Measurements from ENCODE around the gene NUBPL.
"Not testable (repeated sequence)": the region's sequence is repeated elsewhere in the genome, so short reads cannot be mapped to it uniquely, and the experiment has no call there.

Gene NUBPL

DNA sequence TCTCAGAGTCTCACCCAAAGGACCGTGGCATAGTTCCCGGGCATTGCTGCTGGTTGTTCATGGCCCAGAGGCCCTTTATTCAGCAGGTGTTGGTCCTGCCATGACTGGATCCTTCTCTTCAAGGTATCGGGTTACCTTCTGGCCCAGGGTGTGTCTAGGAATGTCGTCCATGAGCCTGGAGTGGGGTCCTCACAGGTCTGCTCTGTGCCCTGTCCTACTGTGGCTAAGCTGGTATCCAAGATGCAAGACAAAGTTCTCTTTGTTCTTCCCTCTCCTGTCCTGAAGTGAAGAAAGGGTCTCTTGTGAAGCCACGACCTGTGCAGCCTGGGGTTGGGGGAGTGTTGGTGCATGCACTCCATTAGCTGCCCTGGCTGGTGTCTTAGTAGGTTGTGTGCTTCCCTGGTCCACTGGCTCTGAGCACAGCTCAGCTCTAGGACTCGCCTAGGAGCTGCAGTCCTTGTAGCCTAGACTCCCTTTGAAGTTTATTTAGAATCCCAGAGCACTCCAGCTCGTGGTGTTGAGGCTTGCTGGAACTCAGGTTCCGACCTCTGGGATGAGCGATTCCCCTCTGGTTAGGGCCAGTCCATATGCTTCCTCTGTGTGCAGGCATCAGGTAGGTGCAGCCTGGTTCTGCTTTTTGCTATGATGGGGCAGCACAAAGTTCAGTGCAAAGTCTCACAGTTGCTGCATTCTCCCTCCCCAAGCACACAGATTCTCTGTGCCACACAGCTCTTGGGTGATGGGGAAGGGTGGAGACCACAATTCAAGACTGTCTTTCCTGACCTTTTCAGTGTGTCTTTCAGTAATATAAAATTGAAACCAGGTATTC, 117.4 kb downstream of the NUBPL start:
- no peak for DNase-seq

DNA sequence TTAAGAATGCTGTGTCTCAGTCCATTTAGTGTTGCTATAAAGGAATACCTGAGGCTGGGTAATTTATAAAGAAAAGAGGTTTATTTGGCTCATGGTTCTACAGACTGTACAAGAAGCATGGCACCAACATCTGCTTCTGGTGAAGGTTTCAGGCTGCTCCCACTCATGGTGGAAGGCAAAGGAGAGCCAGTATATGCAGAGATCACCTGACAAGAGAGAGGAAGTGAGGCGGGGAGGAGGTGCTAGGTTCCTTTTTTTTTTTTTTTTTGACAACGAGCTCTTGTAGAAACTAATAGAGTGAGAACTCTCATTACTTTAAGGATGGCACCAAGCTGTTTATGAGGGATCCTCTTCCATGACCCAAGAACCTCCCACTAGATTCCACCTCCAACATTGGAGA, 121.6 kb downstream of the NUBPL start:
- no peak for DNase-seq

DNA sequence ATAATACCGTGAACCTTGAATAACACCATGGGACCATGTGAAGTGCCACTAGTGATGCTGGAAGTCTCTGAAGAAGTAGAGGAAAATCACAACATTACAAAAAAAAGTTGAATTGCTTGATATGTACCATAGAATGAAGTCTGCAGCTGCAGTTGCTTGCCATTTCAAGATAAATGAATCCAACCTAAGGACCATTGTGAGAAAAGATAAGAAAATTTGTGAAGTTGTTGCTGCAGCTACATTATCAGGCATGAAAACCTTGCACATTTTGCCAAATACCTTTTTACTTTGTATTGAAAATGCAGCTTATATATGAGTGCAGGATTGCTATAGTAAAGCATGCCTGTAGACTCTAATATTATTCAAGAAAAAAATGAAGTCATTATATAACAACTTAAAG, 126.5 kb downstream of the NUBPL start:
- DNase-seq = no peak

DNA sequence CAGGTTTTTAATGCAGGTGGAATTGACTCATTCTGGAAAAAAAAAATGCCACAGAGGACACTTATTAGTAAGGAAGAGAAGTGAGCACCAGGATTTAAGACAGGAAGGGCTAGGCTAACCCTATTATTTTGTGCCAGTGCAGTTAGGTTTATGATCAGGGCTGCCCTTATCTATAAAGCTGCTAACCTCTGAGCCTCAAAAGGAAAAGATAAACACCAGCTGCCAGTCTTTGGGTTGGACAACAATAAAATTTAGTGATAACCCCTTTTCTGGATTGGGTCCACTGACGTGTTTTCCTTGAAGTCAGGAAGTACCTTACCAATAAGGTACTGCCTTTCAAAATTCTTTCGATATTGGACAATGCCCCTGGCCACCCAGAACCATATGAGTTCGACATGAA, 128.9 kb downstream of the NUBPL start:
- no peak for DNase-seq

DNA sequence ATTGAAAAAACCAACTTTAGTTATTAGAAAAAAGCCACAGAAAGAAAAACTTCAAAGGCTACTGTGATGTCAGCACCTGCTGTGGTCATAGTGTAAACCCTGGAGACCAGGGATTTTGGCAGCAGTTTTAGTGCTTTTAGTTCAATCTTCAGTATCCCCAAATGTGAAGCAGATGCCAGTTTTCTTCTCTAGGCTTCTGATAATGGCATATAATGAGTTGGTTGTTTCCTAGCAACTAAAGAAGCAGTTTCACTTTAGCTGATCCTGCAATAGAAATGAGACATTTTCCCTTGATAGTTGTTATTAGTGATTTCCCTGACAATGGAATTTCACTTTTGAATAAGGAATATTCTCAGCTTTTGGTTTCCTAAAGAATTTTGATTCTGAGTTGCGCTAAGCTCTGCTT, 131.2 kb downstream of the NUBPL start:
- no peak for DNase-seq

DNA sequence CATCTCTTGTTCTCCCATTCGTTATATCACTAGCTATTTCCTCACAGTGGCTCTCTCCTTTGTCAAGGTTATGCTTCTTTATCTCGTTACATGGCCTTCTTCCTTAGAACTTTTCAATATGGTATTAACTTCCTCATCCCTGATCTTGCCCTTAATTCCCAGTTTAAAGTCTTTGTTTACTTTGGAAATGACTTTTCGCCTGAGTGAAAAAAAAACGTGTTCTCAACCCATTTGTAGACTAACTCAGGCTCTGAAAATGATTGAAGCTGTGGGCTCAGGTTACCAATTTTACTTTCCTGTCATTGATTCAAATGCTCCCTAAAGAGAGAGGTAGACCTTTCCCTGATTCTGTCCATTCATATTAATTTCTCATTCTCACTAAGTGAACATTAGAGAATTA, 135.2 kb downstream of the NUBPL start:
- no peak for DNase-seq

DNA sequence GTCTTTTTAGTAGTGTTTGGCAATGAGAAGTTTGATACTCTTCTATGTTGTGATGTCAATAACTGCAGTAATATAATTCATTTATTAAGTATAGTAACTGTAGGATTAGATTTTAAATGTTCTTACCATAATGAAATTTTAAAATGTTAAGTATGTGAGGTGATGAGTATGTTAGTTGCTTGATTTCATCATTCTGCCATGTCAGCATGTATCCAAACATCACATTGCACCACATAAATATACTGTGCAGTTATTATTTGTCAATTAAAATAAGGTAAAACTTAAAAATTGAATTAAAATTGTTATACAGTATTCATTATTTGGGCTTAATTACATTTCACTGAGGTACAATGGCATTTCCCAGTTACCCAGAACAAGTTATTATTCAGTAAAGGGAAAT, 138.6 kb downstream of the NUBPL start:
- no peak for DNase-seq

DNA sequence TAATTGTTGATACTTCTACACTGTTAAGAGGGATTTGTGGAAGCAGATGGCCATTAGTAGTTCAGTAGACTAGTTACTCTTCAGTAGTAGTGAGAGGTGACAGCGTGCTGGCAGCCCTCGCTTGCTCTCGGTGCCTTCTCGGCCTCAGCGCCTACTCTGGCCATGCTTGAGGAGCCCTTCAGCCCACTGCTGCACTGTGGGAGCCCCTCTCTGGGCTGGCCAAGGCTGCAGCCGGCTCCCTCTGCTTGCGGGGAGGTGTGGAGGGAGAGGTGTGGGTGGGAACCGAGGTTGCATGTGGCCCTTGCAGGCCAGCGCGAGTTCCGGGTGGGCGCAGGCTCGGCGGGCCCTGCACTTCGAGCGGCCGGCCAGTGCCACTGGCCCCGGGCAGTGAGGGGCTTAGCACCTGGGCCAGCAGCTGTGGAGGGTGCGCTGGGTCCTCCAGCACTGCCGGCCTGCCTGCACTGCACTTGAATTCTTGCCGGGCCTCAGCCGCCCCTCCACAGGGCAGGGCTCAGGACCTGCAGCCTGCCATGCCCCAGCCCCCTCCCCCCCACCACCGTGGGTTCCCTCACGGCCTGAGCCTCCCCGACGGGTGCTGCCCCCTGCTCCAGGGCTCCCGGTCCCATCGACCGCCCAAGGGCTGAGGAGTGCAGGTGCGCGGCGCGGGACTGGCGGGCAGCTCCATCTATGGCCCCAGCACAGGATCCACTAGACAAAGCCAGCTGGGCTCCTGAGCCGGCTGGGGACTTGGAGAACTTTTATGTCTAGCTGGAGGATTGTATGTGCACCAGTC, 139.3 kb downstream of the NUBPL start:
- DNase-seq = no peak

DNA sequence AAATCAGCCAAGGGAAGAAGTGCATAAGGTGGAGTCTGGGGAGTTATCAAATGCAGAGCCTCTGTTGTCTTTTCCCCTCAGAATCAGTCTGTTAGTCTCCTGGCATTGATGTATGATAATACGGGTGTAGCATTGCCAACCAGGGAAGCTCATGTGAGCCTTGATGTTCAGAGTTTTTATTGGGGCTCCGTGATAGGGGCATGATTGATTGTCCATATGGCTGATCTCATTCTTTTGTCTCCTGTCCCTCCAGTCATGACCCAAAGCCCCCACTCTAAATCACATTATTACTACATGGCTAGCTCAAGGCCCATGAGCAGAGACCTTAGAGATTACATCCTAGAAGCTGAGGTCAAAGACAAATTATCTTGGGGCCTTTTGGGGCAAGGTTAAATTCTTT, 140.9 kb downstream of the NUBPL start:
- no peak for DNase-seq

DNA sequence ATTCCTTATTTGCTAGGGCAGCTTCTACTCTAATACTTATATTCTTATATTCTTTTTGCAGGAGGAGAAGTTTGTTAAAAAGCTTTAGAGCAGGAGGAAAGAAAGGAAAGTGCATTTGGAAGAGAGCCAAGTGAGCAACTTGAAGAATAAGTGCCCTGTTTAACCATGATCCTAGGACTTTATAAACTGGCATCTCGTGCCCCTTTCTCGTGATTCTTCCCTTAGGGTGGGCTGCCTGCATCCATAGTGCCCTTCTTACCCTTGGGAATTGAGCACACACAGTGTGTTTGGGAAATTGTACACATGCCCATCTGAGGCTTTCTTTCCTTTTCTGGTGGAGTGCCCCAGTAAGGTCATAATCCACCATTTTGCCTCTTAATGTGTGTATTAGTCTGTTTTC, 141.9 kb downstream of the NUBPL start:
- no peak for DNase-seq

DNA sequence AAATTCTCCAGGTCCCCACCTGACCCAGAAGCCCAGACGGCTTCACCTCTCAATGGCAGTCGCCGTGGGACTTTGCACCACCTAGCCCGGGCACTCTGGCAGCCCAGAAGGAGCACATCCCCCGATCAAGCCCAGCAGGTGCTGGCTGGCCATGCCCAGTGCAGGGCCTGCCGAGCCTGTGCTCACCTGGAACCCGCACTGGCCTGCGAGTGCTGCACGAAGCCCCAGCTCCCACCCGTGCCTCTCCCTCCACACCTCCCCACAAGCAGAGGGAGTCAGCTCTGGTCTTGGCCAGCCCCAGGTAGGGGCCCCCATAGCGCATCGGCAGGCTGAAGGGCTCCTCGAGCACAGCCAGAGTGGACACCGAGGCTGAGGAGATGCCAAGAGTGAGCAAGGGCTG, 144.5 kb downstream of the NUBPL start:
- no peak for DNase-seq

DNA sequence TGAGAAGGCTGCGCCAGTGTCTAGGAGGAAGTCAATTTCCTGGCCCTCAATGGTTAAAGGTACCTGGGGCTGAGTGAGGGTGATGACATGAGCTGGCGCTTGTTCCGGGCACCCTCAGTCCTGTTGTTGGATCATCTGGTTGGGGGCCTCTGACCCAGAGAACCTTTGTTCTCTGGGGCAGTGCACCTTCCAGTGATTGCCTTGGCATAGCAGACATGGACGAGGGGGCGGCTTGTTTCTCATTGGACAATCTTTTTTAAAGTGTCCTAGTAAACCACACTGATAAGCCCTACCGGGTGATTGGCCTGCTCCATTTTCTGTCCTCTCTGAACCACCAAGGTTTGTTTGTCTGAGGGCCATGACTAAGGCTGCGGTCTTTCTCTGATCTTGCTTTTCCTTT, 147.5 kb downstream of the NUBPL start:
- DNase-seq = not testable (repeated sequence)

DNA sequence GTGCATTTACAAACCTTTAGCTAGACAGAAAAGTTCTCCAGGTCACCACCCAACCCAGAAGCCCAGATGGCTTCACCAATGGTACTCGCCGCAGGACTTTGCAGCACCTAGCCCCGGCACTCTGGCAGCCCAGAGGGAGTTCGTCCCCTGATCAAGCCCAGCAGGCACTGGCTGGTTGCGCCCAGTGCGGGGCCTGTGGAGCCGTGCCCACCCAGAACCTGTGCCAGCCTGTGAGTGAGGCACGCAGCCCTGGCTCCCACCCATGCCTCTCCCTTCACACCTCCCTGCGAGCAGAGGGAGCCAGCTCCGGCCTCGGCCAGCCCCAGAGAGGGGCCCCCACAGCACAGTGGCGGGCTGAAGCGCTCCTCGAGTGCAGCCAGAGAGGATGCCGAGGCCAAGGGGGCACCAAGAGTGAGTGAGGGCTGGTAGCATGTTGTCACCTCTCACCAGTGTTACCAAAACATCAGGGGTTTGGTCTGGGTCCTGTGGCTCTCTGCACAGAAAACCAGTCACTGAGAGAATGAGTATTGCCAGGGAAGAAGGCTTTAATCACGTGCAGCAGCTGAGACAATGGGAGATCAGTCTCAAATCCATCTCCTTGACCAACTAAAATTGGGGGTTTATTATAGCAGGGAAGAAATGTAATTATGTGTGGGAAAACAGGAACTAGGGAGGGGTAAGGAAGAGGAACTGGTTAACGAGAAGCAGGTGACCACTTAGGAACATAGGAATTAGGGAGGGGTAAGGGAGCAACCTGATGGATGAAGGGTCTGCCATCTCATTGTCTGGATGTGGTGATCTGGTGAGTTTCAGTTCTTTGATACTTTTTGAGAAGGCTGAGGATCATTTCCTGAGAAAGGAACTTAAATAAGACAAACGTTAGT, 151.3 kb downstream of the NUBPL start:
- no peak for DNase-seq

DNA sequence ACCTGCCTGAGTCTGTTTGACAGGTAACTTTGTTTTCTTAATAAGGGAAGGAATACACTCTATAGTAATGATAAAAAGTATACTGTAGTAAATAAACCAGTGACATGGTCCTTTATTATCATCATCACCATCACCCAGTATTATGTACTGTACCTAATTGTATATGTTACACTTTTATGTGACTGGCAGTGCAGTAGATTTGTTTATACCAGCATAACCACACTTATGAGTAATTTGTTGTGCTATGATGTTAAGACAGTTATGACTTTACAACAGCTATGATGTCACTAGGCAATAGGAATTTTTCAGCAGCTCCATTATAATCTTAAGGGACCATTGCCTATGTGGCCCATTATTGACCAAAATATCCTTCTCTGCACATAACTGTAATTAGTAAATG, 155.0 kb downstream of the NUBPL start:
- DNase-seq = no peak

DNA sequence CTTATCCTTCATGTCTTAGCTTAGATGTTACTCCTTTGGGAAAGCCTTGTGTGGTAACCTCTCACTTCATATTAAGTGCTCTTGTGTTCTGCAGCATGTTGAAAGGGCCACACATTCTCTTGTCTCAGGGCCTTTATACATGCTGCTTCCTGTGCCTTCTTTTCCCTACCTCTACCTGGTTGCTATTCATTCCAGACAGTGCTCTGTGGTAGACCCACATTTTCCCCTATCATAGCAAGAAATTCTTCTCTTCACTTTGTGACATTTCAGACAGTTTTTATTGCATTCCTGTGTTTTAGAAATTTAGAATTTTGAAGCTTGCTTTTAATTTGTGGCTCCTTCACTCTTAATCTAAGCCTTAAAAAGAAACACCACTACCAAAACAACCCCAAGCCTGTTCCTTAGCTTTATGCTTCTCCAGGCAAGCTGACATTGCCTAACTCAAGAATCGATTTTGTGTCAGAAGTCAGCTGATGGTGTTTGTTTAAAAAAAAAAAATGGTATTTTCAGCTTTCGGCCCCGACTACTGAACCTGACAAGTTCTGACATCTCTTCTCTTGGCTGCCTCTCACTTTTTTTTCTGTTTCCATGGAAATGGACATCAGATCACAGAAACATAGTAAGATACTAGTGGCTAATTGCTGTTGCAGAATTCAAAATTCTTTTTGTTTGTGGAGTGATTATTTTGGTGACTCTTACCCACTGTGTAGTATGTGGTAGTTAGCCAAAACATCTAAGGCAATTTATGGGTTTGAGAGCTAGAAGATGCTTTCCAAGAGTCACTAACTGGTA, 156.3 kb downstream of the NUBPL start:
- DNase-seq = no peak

DNA sequence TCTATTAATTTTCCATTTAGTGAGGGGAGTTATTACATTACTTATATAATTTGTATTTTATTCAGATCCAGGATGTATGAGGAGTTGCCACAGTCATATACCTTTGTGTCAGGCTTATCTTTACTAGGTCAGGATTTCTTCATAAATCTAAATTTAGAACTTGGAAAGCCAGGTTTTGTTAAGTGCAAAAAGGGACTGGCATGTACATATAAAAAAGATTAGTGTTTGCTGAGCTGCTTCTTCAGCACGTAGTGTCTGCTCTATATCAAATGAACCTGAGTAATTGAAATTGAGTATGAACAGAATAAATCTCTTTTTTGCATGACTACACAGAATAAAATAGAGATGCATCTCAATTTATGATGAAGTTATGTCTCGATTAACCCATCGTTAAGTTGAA, 157.4 kb downstream of the NUBPL start:
- no peak for DNase-seq

DNA sequence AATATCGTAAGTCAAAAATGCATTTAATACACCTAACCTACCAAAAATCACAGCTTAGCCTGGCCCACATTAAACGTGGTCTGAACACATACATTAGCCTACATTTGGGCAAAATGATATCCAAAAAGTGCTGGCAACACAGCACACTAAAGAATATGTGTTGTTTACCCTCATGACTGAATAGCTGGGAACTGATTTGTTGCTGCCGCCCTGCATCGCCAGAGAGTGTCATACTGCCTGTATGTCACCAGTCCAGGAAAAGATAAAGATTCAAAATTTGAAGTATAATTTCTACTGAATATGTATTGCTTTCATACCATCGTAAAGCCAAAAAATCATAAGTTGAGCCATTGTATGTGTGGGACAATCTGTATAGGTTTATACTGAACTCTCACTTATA, 157.8 kb downstream of the NUBPL start:
- DNase-seq = no peak

DNA sequence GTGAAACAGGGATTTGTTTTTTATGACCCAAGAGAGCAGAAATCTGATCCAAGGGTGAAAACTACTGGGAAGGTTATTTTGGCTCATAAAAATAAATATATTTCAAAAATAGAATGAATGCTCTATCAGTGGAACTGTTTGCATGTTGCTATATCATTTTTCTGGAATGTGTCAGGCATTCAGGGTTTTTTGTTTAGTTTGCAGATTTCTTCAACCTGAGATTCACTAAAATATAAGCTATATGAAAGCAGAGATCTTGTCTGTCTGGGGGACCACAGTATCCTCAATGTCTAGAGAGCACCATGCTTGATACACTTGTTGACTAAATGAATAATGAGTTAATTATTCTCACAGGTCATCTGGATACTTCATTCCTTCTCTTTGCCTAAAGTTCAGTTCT, 165.1 kb downstream of the NUBPL start:
- DNase-seq = no peak

DNA sequence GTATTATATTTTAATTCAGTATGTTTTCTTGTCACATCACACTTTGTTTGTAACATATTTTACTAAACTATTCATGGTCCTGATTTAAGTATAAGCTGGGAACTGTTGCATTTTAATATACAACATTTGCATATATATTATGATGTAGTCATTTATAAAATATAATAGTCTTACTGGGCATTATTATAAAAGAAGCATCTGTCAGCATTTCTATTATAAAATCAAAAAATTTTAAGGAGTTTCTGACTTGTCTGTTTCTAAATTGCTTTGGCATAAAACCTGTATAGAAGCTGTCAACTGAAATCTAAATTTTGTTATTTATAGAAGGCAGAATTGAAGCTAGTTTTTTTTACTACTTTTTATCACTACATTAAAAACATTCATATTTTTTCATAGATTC, 166.6 kb downstream of the NUBPL start:
- no peak for DNase-seq

DNA sequence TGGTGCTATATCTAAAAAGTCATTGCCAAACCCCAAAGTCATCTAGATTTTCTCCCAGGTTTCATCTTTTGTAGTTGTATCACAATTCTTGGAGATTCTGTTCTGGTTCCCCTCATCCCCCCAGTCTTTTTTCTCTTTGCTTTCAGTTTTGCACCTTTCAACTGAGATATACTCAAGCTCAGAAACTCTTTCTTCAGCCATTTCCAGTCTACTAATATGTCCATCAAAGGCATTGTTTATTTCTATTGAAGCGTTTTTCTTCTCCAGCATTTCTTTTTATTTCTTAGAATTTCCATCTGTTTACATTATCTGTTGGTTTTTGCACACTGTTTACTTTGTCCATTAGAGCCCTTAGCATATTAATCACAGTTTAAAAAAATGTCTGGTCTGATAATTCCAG, 179.5 kb downstream of the NUBPL start:
- no peak for DNase-seq

DNA sequence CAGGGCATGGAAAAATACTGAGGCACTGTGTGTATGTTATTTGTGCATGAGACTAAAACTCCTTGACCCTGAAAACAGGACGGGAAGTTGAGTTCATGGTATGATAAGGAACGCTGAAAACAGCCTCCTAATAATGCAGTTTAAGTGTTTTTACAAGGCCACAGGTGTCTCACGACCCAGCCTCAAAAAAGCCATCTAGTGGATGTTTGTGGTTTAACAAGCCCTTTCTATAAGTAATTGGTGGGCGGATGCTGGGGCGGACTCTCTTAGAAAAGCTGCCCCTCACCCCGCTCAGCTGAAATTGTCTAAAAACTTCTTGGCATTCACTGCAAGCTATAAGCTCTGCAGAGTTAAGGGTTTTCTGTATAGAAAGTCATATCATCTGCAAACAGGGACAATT, 184.5 kb downstream of the NUBPL start:
- no peak for DNase-seq

DNA sequence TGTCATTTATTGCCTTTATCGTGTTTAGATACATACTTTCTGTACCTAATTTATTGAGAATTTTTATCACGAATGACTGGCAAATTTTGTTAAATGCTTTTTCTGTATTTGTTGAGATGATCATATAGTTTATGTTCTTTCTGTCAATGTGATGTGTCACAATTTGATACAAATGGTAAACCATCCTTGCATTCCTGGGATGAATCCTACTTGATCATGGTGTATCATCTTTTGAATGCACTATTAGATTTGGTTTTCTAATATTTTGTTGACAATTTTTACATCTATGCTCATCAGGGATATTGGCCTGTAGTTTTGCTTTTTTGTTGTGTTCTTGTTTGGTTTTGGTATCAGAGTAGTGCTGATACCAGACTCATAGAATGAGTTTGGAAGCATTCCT, 185.1 kb downstream of the NUBPL start:
- no peak for DNase-seq

DNA sequence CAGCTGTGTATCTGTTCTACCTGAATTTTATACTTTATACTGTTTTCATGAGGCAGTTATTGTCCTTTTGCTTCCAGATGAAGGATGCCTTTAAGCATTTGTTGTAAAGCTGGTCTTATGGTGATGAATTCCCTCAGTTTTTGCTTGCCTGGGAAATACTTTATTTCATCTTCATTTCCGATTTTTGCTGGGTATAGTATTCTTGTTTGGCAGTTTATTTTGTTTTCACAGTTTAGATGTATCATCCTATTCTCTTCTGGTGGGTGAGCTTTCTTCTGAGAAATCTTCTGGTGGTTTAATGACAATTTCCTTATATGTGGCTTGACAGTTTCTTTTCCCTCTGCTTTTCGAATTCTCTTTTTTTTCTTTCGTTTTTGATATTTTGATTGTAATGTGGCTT, 188.1 kb downstream of the NUBPL start:
- DNase-seq = no peak

All from activated CD4-positive, alpha-beta T cell treated with anti-CD3 and anti-CD28 coated beads, Interleukin-2, Interleukin-6, amounts not matched to agents 100 ng/mL and 50 ng/mL, durations not matched to agents 16 hours and 8 hours (primary cell).